Activated CD4-positive, CD25-positive, alpha-beta regulatory T cell treated with anti-CD3 and anti-CD28 coated beads, Interleukin-2, amount 50 U/mL, for 72 hours (primary cell): ENCODE measurements around the gene STX16.
A peak's percentile ranks its signal among the peaks of the same experiment; 100 is the strongest.

Source experiments
- DNase-seq: peaks from one replicate; pipeline ENCODE4 v3.0.0; 2021

STX16 gene

DNA sequence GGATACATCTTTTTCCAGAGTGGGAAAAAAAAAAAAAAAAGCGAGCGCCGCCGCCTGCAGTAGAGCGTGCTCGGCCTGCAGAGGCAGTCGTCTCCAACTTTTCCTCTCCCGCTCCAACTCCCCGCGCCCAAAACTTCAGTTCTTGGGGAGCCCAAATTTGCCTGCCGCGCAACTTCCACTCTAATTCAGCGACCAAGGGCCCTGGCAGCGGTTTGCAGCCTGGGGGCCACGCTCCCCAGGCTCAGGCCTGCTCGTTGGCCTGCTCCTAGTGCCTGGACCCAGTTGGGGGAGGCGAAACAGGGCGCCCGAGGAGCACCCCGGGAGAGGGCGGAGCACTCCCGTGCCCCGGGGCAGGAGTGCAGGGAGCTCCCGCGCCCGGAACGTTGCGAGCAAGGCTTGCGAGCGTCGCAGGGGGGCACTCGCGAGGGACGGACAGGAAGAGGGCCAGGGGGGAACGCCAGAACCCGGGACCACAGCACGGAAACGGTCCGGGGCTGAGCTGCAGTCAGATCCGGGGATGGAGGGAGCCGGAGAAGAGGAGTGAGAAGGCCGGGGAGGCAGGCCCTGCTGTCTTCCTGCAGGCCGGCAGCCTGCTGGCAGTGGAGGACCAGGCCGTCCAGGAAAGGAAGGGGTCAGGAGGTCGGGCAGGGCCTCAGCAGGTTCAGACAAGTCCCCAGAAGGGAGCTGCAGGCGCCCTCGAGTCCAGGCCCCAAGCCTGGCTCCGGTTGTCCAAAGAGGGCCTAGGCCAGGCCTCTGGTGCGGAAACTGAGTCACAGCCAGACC lies at the start of gene STX16:
TSS of gene STX16 (plus strand) at position 508 of the 783 bp plus-strand sequence. CDS start 724 bp downstream, outside the sequence.
- peak; percentile 83 for DNase-seq

GRCh38 chr20:58602124-58602523 lies 49.0 kb upstream of the STX16 start:
- DNase-seq, result no peak

DNA sequence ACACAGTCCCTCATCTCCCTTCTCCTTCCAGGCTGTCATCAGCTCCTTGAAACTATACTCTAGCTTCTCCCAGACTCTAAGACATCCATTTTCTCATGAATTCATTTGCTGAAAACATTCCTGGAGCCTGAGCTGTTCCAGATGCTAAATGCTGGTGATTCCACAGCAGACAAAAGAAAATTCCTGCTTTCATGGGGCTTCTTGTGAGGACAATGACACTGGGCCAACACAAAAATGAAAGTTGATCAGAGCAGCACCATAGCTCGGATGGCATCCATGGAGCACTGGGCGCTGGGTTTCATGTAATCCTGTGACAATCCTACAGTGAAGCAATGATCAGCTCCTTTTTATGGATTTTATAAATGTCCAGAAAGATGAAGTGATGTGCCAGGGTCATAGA lies 47.4 kb upstream of the STX16 start:
- DNase-seq, result no peak

GRCh38 chr20:58604128-58604881 lies 46.8 kb upstream of the STX16 start:
- no peak for DNase-seq

- DNase-seq, result no peak
Observed at GRCh38 chr20:58605292-58606065, 45.6 kb upstream of the STX16 start.

DNA sequence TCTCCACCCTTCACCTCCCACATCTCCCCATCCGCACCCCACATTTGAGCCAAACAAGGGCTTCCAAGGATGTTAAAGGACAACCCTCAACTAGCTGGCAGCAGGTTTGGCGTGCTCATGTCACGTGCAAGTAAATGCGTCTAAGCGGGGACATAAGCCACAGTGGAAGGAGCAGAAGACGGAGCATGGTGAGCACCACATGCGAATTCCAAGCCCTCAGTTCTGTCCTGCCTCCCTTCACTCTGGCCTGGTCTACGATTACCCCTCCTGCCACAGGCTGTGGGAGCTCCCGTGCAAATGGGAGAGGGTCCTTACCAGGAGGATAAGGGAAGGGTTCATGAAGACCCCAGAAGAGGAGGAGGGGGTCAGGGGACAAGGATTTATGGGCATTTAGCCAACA lies 44.9 kb upstream of the STX16 start:
- no peak for DNase-seq

GRCh38 chr20:58608096-58608840 lies 42.8 kb upstream of the STX16 start:
- DNase-seq, result no peak

DNA sequence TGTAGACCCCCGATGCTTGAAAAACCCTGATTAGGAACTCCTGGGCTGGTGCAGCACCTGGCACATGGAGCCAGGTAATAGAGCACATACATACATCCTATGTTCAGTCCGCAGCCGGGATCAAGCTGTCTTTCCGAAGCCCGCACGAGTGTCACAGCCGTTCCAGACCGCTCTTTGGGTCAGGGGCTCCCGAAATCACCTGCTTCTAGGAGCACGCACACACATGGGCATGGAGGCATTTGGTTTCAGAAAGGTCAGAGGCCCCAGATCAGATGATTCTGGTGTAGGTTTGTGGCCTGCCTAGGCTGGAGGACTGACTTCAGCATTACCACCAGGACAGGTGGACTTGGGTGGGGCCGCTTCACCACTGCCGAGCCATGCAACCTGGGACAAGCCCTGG lies 42.1 kb upstream of the STX16 start:
- no peak for DNase-seq

DNA sequence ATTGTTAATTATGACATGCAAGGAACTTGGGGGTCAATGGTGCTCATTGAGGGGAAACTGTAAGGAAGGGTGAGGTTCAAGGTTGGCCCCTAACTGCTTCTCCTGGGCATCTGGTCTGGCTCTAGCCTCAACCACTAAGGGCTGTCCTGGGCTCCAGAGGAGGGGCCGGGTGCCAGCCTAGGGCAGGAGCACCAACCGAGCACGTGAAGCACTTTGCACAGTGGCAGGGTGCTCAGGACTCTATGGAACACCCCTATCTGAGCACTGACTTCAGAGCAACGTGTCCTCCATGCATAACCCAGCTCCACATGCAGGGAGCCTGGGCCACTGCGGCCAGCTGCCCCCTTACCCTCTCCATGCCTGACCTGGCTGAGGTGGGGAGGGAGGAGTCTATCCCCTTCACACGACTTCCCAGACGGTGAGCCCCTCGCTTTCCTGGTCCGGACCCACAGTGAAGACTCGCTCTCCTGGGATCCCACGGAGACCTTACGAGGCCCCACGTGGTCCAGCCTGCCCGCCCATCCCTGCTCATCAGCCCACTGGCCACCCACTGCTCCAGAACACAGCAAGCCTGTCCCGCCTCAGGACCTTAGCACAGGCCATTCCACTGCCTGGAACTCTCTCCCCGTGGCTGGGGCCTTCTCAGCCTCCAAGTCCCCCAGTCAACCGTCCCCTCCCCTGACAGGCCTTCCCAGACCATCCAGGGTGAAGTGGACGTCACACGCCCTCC lies 40.8 kb upstream of the STX16 start:
- no peak for DNase-seq

DNA sequence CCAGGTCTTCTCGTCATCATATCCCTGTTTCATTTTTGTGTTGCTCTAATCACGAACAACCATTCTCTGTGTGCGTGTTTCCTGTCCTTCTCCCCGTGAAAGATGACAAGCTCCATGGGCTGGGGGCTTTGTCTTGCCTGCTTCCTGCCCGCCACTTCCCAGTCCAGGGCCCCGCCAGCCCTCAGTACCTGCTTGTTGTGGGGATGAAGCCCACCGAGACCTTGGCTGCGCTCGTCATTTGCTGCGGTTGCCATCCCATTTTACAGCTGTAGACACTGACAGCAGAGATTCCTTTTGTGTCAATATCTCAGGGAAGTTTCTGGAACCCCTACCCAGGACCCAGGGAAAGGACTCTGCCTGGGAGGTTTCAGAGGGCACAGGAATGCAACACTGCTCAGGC lies 40.3 kb upstream of the STX16 start:
- no peak for DNase-seq

- DNase-seq, result no peak
Observed at GRCh38 chr20:58611236-58612030, 39.6 kb upstream of the STX16 start.

- DNase-seq, result no peak
Observed at GRCh38 chr20:58612121-58612691, 38.9 kb upstream of the STX16 start.

DNA sequence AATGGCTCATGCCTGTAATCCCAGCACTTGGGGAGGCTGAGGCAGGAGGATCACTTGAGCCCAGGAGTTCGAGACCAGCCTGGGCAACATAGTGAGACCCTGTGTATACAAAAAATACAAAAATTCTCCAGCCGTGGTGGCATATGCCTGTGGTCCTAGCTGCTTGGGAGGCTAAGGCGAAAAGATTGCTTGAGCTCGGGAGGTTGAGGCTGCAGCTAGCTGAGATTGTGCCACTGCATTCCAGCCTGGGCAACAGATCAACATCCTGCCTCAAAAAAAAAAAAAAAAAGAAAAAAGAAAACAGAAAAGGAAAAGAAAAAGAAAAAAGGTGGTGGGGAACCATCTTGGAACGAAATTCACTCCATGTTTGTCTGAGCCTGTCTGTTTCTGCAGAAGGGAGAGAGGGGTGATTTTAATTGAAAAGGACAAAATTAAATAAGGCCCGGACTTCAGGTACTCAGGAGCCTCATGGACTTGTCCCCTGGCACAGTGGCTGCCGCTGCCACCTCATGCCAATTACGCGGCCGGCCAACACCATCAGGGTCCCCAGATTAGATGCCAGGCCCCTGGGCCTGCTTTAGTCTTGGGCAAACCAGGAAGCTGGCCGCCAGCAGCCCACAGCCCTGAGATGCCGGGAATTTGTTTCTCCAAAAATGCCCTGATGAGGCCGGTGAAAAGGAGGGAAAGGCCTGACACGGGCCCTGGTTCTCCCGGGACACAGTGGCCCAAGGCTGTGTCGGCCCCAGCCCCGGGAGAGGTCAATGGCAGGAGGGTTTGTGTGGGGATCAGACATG lies 37.8 kb upstream of the STX16 start:
- DNase-seq, result no peak

- no peak for DNase-seq
Observed at GRCh38 chr20:58614366-58614765, 36.7 kb upstream of the STX16 start.

DNA sequence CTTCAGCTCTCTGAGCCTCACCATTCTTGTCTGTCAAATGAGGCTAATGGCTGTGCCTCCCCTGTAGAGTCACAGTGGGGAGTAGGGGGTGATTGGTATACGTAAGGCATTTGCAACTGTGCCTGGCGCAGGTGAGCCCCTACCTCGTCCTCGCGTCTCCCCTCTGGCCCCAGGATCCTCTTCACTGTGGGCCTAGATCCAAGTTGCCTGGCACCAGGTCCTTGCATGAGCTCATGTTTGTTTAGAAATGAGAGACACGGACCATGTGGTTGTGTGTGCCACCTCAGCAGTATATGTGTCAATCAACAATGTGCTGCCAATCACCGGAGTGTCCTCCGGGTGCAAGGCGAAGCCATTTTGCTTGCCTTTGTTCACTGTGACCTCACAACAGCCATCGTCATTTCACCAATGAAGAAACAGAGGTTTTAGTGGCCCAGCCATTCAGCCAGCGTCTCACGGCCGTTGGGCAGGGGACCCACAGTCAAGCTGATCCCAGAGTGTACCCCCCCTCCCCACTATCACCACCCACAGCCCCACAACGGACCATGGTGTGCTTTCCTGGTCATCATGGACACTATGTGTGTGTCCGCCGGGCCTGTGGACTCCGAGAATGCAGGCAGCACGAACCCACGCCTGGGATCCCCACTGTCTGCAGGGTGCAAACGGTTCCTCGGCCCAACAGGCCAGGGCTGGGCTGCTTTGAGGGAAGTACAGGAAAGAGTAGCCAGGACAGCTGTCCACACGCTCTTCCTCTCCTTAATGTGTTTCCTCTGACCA lies 35.9 kb upstream of the STX16 start:
- DNase-seq, result no peak

DNA sequence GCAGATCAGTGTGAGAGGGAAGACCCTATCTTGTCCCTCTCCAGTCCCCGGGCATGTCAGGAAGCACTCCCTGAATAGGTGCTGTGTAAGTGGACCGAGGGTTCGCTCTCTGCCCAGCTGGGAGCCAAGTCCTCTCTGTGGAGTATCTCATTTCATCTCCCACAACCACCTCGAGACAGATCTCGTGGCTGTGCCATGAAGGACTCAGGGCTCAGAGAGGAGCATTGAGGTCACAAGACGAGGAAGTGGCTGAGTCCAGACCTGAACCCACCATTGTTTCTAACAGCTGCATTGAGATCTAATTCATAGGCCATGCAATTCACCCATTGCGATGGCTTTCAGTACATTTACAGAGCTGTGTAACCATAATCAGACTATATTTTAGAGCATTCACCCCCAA lies 34.7 kb upstream of the STX16 start:
- DNase-seq, result no peak

DNA sequence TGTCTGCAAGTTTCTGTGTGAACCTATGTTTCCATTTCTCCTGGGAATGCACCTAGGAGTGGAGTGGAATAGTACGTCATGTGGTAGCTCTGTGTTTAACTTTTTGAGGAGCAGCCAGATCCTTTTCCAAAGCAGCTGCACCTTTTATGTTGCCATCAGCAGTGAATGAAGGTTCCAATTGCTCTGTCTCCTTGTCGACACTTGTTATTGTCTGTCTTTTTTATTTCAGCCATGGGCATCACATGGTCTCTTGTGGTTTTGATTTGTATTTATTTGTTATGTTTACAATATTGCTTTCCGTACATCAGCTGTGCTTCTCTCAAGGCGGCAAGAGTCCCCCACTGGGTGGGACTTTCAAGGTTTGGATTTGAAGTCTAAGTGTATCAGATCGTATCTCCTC lies 33.9 kb upstream of the STX16 start:
- DNase-seq, result no peak

DNA sequence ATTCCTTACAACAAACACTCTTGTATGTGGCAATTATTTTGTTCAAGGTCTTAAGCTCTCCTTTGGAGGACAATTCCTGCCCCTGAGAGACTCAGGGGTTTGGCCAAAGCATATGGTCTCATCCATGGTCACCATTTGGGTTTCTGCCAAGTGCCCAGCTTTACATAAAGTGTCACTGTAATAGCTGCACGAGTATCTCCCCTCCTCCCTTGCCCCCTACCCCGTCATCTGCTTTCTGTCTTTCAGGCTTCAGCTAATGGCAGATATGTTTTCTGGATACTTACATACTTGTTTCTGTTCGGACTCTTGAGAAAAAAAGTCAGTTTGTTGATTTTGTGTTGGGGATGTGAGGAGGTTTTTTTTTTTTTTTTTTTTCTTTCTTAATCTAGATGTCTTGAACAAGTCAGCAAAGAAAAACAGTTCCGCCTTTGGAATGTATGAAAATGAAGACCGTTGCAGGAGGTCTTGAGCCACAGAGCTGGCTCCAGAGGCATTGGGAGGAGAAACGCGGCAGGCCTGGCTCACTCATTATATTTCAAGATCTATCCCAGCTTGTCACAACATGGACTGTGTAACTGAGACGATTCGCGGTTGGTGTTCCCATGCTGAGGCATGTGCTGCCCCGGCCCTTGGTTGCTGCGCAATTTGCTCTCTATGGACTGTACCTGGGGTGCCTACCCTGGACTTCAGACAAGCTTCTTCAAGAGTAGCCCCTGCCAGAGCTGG lies 32.6 kb upstream of the STX16 start:
- DNase-seq, result no peak
